ENCODE results near the gene GET4.

The GET4 gene

GRCh38 chr7:884191-885003, 8.0 kb downstream of the GET4 start:
- no peak overlapping the region for H3K27ac ChIP-seq (ENCODE audit: low read length)
- peaks cover 70% of the 10 kb centered on the region for H3K79me2 ChIP-seq (ENCODE audit: low read length)
- H3K36me3 ChIP-seq (replicated peaks; ENCODE audit: low read depth, low read length), result peaks cover 16% of the 10 kb centered on the region
- no peaks in the 10 kb centered on the region for H3K9me3 ChIP-seq (ENCODE audit: insufficient read depth, low read length)
- no peak overlapping the region for H3K4me2 ChIP-seq (ENCODE audit: low read length)
- TF ChIP-seq, protein P1, sequence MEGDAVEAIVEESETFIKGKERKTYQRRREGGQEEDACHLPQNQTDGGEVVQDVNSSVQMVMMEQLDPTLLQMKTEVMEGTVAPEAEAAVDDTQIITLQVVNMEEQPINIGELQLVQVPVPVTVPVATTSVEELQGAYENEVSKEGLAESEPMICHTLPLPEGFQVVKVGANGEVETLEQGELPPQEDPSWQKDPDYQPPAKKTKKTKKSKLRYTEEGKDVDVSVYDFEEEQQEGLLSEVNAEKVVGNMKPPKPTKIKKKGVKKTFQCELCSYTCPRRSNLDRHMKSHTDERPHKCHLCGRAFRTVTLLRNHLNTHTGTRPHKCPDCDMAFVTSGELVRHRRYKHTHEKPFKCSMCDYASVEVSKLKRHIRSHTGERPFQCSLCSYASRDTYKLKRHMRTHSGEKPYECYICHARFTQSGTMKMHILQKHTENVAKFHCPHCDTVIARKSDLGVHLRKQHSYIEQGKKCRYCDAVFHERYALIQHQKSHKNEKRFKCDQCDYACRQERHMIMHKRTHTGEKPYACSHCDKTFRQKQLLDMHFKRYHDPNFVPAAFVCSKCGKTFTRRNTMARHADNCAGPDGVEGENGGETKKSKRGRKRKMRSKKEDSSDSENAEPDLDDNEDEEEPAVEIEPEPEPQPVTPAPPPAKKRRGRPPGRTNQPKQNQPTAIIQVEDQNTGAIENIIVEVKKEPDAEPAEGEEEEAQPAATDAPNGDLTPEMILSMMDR (IDR thresholded peaks at IDR 0.05; ENCODE audit: low read depth, low read length), result no peak
- TF ChIP-seq EZH2phosphoT487 (IDR thresholded peaks at IDR 0.05; ENCODE audit: low read depth), result no peak
- H3K4me1 ChIP-seq (ENCODE audit: low read length), result no peaks in the 10 kb centered on the region
- no peak overlapping the region for H2AFZ ChIP-seq (ENCODE audit: low read depth, low read length)
- H4K20me1 ChIP-seq (ENCODE audit: insufficient read depth, low read length), result peaks cover 15% of the 10 kb centered on the region
- H3K27me3 ChIP-seq (ENCODE audit: low read depth, low read length), result no peaks in the 10 kb centered on the region
- H3K9ac ChIP-seq (ENCODE audit: low read length), result no peak overlapping the region
- H3K4me3 ChIP-seq (ENCODE audit: low read length), result no peak overlapping the region

DNA sequence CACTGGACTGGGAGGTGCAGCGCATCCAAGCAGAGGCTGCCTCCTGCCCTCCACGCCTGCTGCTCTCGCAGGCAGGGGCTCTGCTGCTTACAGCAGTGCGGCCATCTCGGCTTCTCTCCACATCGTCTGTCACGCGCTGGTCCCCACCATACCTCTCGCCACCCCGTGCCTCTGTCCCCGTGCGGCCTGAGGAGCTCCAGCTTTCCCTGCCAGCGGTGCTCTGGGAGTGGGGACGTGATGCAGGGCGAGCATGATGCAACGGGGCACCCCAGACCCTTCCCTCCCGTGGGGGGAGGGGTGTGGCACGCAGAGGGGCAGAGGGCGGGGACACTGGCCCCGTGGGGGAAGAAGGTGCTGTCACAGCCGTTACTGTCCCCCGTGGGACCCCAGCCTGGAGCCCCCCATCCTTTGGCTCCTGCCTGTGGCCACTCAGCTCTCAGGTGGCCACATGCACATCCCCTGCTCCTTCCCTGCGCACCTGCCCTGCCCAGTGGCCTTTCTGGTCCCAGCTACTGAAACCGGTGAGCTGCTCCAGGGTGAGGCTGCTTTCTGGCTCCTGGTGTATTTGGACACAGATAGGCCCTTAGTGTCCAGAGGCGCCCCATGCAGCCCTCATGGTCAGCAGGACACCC, 9.0 kb downstream of the GET4 start:
- H3K4me2 ChIP-seq (ENCODE audit: low read length), result no peak overlapping the region
- no peaks in the 10 kb centered on the region for H3K9me3 ChIP-seq (ENCODE audit: insufficient read depth, low read length)
- H3K4me1 ChIP-seq (ENCODE audit: low read length), result no peaks in the 10 kb centered on the region
- no peak overlapping the region for H3K27ac ChIP-seq (ENCODE audit: low read length)
- no peak overlapping the region for H3K9ac ChIP-seq (ENCODE audit: low read length)
- H3K79me2 ChIP-seq (ENCODE audit: low read length), result peaks cover 60% of the 10 kb centered on the region
- TF ChIP-seq EZH2phosphoT487 (IDR thresholded peaks at IDR 0.05; ENCODE audit: low read depth), result no peak
- TF ChIP-seq, protein P1 (IDR thresholded peaks at IDR 0.05; ENCODE audit: low read depth, low read length), result no peak
- no peak overlapping the region for H3K4me3 ChIP-seq (ENCODE audit: low read length)
- H2AFZ ChIP-seq (ENCODE audit: low read depth, low read length), result no peak overlapping the region
- peaks cover 14% of the 10 kb centered on the region for H3K36me3 ChIP-seq (replicated peaks; ENCODE audit: low read depth, low read length)
- H3K27me3 ChIP-seq (ENCODE audit: low read depth, low read length), result no peaks in the 10 kb centered on the region
- H4K20me1 ChIP-seq (ENCODE audit: insufficient read depth, low read length), result peaks cover 11% of the 10 kb centered on the region

DNA sequence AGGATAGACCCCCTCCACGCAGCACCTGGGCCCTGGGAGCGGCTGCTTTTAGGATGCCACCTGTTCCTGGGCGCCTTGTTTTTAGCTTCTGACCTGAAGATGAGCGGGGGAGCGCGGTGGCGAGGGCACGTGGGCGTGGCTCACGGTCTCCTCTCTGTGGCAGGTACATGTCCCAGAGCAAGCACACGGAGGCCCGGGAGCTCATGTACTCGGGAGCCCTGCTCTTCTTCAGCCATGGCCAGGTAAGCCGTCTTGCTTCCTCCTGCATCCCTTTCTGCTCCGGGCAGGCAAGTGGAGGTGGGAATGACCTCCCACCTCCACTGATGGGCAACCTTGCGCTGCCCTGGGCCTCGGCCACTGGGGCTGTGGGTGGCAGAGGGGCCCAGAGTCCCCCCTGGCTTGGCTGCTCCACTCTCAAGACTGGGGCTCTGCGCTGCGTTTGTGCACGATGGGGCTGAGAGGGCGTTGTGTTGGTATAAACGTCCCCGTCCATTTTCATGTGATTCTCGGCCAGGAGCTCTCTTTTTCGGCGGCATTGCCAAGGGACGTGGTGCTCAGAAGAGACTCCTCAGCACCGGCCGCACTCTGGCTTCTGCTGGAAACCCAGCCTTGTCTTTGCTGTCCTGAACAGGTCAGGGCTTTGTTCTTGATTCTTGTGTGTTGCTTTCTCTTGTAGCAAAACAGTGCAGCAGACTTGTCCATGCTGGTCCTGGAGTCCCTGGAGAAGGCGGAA, 9.7 kb downstream of the GET4 start:
- Histone ChIP-seq H3K27me3 (ENCODE audit: low read depth, low read length) (no peaks in the 10 kb centered on the region), H2AFZ (ENCODE audit: low read depth, low read length) (no peak overlapping the region), H3K27ac (ENCODE audit: low read length) (no peak overlapping the region), H3K9ac (ENCODE audit: low read length) (no peak overlapping the region), H3K4me1 (ENCODE audit: low read length) (no peaks in the 10 kb centered on the region), H3K9me3 (ENCODE audit: insufficient read depth, low read length) (no peaks in the 10 kb centered on the region), H4K20me1 (ENCODE audit: insufficient read depth, low read length) (peaks cover 9% of the 10 kb centered on the region), H3K4me3 (ENCODE audit: low read length) (no peak overlapping the region), H3K79me2 (ENCODE audit: low read length) (peaks cover 53% of the 10 kb centered on the region), H3K36me3 (replicated peaks; ENCODE audit: low read depth, low read length) (peaks cover 14% of the 10 kb centered on the region), H3K4me2 (ENCODE audit: low read length) (no peak overlapping the region)
- TF ChIP-seq, protein P1 (IDR thresholded peaks at IDR 0.05; ENCODE audit: low read depth, low read length), result no peak
- TF ChIP-seq EZH2phosphoT487 (IDR thresholded peaks at IDR 0.05; ENCODE audit: low read depth), result no peak
